Bone marrow (tissue), 2 donors: ENCODE data around the gene PHLDA1.
"Not testable (repeated sequence)": the region's sequence is repeated elsewhere in the genome, so short reads cannot be mapped to it uniquely, and the experiment has no call there.

ENCODE experiments used
- DNase-seq, 2 donors: peaks; one replicate each; lab custom pipeline; 2025; lab: John Stamatoyannopoulos, UW

The PHLDA1 gene

DNA sequence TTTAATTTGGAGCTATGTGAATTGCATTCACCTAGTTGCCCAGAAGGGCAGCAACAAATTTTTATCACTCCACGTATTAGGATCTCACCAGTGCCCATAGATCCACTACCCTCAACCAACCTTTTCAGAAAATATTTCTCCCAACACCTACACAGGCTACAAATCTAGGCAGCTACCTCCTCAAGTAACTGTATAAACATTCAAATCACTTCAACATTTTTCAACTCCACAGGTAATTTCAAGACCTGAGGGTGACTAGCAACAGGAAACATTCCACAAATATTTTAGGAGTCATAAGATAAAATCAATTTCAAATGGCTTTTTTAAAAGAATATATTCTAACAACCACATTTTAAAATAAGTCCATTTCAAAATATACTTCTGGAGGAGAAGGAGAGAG lies 12.9 kb downstream of the PHLDA1 start:
- DNase-seq: no peak

DNA sequence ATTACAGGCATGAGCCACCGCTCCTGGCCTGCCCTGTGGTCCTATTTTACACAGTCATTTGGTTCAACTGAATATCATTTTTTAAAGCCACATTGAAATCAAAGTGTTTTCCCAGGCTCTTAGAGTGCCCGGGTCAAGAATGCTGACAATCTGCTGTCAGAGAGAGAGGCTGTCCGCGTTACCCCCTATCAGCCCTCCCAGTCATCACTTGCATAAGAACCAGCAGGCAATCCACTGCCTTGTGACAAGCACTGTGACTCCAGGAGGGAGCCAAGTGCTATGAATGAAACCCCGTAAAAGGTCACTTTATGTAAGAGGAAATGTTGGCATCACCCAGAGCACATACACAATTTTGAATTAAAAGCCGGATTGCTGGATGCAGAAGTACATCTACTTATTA lies 13.5 kb downstream of the PHLDA1 start:
- DNase-seq: no peak

DNA sequence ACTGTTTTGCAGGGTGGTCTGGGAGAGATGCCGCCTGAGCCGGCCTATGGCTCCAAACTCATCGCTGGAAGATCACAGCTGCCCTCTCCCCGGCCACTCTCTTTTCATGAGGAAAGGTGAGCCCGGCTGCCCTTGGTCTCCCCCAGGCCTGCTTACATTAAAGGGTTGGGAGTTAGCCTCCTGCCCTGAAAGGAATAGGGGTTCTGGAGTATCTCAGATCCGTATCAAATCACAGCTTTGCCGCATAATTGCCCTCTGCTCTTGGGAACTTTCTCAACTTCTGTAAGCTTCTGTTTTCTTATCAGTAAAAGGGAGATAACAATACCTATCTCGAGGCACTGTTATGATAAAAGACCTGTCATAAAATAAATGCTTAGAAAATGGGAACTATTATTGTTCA lies 17.6 kb downstream of the PHLDA1 start:
- DNase-seq: no peak

DNA sequence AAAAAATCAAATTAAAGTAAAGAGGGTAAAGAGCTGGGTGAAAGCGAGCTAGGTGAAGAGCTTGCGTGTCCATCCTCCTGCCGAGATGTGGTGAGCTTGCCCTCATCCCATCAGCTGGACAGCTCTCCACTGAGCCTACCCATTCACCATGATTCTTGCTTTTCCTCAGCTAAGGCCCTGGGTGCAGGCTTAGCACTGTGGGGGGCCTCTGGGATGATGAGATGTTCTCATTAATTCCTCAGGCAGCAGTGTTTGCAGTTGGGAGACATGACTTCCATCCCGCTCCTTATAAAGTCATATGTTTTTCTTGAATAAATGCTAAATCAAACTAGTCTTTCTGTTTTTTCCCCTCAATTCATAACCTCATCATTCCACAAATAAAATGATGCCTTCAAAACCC lies 18.0 kb downstream of the PHLDA1 start:
- DNase-seq: no peak

GRCh38 chr12:76012644-76013043 lies 18.9 kb downstream of the PHLDA1 start:
- no peak for DNase-seq

DNA sequence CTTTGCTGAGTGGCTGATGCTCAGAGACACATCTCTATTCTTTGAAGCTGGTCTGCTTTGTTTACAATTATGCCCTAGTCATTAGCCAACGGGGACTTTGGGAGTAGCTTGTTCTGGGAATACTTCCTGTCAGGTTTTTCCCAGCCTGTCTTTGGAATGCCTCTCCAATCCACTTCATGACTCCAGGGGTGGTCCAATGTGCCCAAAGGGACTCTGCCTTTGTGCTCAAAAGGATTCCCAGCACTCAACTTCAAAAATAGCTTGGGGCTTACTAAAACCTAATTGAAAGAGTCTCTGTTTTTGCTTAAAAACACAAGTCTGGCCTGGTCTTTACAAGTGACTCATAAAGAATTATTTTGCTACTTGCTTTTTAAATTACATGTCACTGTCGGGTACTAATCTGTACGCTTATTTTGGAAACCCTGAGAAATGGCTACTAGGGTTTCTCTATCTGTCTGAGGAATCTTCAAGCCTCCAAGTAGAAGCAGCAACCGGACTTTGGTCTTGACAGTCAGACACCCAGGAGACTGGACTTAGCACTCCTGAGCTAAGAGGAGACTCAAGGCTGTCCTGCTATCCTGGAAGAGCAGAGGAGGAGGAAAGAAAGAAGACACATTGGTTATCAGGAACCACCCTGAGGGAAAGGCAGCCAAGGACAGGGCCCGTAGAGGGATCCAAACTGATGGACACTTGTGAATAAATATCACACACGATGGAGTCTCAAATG lies 20.7 kb downstream of the PHLDA1 start:
- DNase-seq: no peak

GRCh38 chr12:76008428-76008827 lies 23.1 kb downstream of the PHLDA1 start:
- no peak for DNase-seq

DNA sequence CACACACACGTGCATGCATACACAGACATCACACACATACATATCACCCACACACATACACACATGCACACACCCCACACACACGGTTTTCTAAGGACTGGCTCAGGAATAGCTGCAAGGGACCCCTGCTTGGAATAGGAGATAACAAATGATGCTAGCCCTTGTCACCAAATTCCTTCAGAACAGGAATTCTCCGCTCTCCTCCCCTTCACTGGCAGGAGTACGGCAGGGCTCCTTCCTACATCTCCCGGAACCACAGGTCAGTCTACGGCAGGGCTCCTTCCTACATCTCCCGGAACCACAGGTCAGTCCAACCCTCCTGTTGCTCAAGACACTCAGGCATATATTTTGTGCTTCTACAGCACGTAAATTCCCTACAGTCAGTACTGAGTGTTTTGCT lies 23.9 kb downstream of the PHLDA1 start:
- no peak for DNase-seq

DNA sequence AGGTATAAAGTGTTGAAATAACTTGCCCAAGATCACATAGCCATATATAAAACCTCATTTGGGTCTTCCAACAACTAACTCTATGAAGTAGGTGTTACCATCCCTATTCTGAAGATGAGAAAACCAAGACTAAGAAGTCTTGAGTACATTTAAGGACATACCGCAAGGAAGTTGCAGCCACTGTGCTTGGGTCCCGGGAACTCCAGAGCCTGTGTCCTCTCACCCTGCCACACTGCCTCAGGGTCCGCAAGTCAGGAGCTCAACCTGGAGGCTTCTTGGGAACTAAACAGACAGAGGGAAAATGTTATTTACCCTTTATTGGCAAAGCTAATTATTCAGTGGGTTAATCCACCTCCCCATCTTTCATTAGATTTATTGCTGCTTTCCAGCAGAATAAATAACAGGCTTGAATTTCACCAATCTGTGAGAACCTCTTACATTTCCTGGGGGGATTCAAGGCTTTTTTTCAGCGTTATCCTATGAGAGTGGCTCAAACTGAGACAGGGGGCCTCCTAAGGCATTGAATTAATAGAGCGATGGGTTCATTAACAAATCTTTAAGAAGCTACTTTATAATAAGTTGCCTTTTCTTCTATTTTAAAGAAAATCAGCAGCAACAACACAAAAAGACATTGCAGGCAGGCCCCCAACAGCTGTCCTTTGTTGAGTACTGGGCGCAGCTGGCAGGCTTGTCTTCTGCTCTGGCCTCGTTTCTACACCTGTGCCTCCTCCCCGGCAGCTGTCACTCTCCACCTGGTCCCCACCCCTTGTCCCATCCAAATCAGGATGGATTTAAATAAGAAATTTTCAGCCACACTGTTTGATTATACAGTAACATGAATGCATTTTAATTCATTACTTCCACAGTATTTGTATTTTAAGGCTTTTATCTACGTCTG lies 25.3 kb downstream of the PHLDA1 start:
- no peak for DNase-seq

- DNase-seq: no peak
These were observed 28.3 kb downstream of the PHLDA1 start for GRCh38 chr12:76003355-76003638.

GRCh38 chr12:76002598-76003354 lies 28.8 kb downstream of the PHLDA1 start:
- DNase-seq: no peak

DNA sequence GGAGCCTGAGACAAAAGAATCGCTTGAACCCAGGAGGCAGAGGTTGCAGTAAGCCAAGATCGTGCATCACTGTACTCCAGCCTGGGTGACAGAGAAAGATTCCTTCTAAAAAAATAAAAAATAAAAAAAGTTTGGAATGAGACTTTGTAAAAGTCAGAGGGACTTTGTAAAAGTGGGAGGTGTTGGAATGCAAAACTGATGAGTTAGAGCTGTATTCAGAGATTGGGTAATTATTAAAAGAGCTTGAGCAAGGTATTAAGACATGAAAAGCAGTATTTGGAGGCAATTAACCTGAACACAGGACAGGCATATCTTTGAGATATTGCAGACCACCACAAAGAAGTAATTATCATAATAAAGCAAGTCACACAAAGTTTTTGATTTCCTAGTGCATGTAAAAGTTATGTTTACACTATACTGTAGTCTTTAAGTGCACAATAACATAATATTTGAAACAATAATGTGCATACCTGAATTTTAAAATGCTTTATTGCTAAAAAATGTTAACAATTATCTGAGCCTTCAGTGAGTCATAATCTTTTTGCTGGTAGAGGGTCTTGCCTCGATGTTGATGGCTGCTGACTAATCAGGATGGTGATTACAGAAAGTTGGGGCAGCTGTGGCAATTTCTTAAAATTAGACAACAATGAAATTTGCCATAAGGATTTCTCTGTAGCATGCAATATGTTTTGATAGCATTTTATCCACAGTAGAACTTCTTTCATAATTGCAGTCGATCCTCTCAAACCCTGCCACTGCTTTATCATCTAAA lies 33.1 kb downstream of the PHLDA1 start:
- no peak for DNase-seq

GRCh38 chr12:75997658-75998057 lies 33.9 kb downstream of the PHLDA1 start:
- DNase-seq: no peak

DNA sequence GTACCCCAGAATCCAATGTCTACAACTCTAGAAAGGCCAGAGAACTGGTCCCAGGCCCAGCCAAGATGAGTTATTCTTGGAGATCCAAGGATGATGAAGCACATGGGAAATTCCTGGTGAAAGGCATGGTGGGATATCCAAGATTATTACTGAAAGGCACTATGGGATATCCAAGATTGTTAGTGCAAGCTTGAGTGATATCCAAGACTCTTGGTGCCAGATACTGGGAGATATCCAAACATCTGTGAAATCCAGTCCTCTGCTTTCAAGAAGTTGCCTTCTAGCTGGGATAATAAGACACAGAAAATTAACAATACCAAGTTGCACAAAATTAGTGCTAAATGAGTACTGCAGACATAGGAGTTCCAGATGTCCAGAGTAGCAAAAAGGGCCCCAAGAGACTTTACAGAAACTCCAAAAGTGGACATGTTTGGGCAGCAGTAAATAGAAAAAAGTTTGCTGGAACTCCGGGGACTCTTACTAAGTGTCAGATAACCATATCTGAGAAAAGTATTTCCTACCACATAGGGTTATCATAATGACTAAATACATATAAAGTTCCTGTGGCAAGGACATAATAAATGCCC lies 34.6 kb downstream of the PHLDA1 start:
- no peak for DNase-seq

DNA sequence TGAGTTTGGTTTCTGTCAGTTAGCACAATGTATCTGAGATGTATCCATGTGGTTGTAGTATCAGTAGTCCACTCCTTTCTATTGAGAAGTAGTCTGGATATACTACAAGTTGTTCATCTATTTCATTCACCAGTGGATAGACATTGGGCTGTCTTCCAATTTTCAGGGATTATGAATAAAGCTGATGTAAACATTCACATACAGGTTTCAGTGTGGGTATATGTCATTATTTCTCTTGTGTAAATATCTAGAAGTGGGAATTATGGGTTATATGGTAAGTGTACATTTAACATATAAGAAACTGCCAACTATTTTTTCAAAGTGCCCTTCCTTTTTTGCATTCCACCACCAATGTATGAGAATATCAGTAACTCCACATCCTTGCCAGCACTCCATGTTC lies 35.9 kb downstream of the PHLDA1 start:
- no peak for DNase-seq

GRCh38 chr12:75994069-75994740 lies 37.4 kb downstream of the PHLDA1 start:
- no peak for DNase-seq

DNA sequence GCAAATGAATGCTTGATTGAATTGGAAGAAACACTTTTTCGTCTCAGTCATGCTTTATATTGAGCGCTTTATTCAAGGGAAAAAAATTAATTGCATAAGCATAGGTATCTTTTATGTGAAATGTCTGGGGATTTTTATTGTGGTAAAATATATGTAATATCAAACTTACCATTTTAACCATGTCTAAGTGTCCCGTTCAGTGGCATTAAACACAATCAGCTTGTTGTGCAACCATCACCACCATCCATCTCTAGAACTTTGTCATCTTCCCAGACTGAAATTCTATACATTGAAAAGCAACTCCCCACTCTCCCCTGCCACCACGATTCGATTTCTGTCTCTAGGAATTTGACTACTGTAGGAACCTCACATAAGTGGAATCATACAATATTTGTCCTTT lies 39.8 kb downstream of the PHLDA1 start:
- no peak for DNase-seq

- DNase-seq: no peak
These were observed 41.2 kb downstream of the PHLDA1 start for GRCh38 chr12:75990189-75990912.

- DNase-seq: not testable (repeated sequence)
These were observed 43.9 kb downstream of the PHLDA1 start for GRCh38 chr12:75987709-75988108.

GRCh38 chr12:75986001-75986746 lies 45.4 kb downstream of the PHLDA1 start:
- DNase-seq: no peak
